WERI-Rb-1 (cell line): ENCODE data around the gene NUDT3.

Experiments used
- DNase-seq: peaks from one replicate; pipeline ENCODE4 v3.0.0-alpha.2; 2020
- H3K27ac ChIP-seq: fragments of 250-450 bp; sonication (Bioruptor Pico); 2 replicates; pipeline ENCODE4 v1.5.1; 2020; ENCODE audit warnings: mild to moderate bottlenecking, moderate library complexity
- H3K27me3 ChIP-seq: fragments of 250-450 bp; sonication (Bioruptor Pico); 2 replicates; pipeline ENCODE4 v1.5.1; 2021; ENCODE audit warnings: mild to moderate bottlenecking, low read depth, moderate library complexity; ENCODE audit not compliant: insufficient read depth, severe bottlenecking
- H3K36me3 ChIP-seq: fragments of 250-450 bp; sonication (Bioruptor Pico); 2 replicates; pipeline ENCODE4 v1.5.1; 2020; ENCODE audit warnings: mild to moderate bottlenecking, moderate library complexity
- H3K4me3 ChIP-seq: 2 replicates; pipeline ENCODE4 v1.5.1; 2011; ENCODE audit warnings: low read depth, mild to moderate bottlenecking, control low read depth, low read length
- H3K9me3 ChIP-seq: fragments of 250-450 bp; sonication (Bioruptor Pico); 2 replicates; pipeline ENCODE4 v1.5.1; 2021; ENCODE audit warnings: mild to moderate bottlenecking, moderate library complexity; ENCODE audit not compliant: severe bottlenecking
- CTCF ChIP-seq: IDR thresholded peaks from 2 replicates; pipeline ENCODE4 v1.5.1; 2011; ENCODE audit warnings: low read depth, mild to moderate bottlenecking, control low read depth, inconsistent platforms, low read length

NUDT3 gene

GRCh38 chr6:34385793-34386195 is 6.7 kb downstream of the NUDT3 start:
- Histone ChIP-seq H3K4me3 (no peak overlapping the region), H3K27ac (no peak overlapping the region), H3K9me3 (no peaks in the 10 kb centered on the region), H3K27me3 (no peaks in the 10 kb centered on the region), H3K36me3 (peaks cover 20% of the 10 kb centered on the region)
- DNase-seq: no peak
- TF ChIP-seq CTCF: no peak

GRCh38 chr6:34384321-34385153 is 7.9 kb downstream of the NUDT3 start:
- Histone ChIP-seq H3K36me3 (peaks cover 25% of the 10 kb centered on the region), H3K4me3 (no peak overlapping the region), H3K27ac (no peak overlapping the region), H3K27me3 (no peaks in the 10 kb centered on the region), H3K9me3 (no peaks in the 10 kb centered on the region)
- no peak for DNase-seq
- no peak for TF ChIP-seq CTCF

- Histone ChIP-seq H3K27ac (no peak overlapping the region), H3K27me3 (no peaks in the 10 kb centered on the region), H3K4me3 (no peak overlapping the region), H3K9me3 (no peaks in the 10 kb centered on the region), H3K36me3 (peaks cover 31% of the 10 kb centered on the region)
- no peak for DNase-seq
- no peak for TF ChIP-seq CTCF
Observed at GRCh38 chr6:34383656-34384320, 8.7 kb downstream of the NUDT3 start.

GRCh38 chr6:34383161-34383631 is 9.3 kb downstream of the NUDT3 start:
- no peak for TF ChIP-seq CTCF
- no peaks in the 10 kb centered on the region for H3K9me3 ChIP-seq
- DNase-seq: no peak
- H3K36me3 ChIP-seq: peaks cover 34% of the 10 kb centered on the region
- H3K4me3 ChIP-seq: no peak overlapping the region
- H3K27me3 ChIP-seq: no peaks in the 10 kb centered on the region
- H3K27ac ChIP-seq: no peak overlapping the region

GRCh38 chr6:34381081-34381480 is 11.4 kb downstream of the NUDT3 start:
- DNase-seq: no peak
- Histone ChIP-seq H3K9me3 (no peaks in the 10 kb centered on the region), H3K36me3 (peaks cover 31% of the 10 kb centered on the region), H3K4me3 (no peak overlapping the region), H3K27me3 (no peaks in the 10 kb centered on the region), H3K27ac (no peak overlapping the region)
- no peak for TF ChIP-seq CTCF
